Jurkat, Clone E6-1 (cell line): ENCODE measurements around the gene NCK1.
"Not testable (repeated sequence)": the region's sequence is repeated elsewhere in the genome, so short reads cannot be mapped to it uniquely, and the experiment has no call there.

Experiments used
- DNase-seq: peaks from one replicate; pipeline ENCODE4 v3.0.0-alpha.2; 2011; ENCODE audit warnings: low read depth, low spot score
- H3K4me3 ChIP-seq: 2 replicates; pipeline ENCODE4 v1.5.1; 2011; ENCODE audit warnings: mild to moderate bottlenecking, low read length, control low read depth, moderate library complexity

Gene NCK1

DNA sequence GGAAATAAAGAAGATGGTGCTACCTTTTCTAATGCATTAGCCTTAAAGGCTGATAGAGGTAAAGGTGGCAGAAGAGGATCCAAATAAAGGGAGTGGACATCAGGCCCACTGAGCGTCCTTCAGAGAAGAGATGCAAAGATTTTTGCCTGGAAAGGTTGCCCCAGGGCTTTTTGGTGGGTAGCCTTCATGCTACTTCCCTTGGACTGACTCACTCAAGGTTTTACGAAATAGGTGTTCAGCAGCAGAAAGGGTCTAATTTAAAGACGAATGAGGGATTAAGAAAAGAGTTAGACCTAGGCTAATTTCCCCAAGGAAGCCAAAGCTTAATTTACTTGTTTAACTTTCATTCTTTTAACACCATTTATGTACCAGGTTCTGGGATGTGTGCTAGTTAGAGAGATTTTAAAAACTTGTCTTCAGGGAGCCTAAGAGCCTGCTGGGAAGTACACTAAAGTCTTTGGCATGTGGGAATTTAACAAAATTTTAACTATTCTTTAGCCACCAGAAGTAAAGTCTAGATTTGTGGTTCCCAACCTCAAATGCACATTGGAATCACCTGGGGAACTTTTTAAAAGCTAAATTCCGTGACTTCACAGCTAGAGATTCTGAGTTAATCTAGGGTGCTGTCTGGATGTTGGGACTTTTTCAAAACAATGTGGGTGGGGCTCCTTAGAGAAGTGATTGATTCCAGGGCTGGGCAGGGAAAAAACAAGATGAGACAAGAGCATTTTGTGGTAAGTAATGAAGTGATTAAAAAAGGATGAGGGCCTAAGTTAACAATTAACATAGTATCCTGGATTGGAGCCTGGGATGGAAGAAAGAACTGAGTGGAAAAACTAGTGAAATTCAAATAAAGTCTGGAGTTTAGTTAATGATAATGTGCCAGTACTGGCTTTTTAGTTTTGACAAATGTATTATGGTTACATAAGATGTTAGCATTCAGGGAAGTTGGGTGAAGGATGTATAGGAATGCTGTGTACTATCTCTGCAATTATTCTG is 99.1 kb downstream of the NCK1 start:
- H3K4me3 ChIP-seq: no peak overlapping the region

DNA sequence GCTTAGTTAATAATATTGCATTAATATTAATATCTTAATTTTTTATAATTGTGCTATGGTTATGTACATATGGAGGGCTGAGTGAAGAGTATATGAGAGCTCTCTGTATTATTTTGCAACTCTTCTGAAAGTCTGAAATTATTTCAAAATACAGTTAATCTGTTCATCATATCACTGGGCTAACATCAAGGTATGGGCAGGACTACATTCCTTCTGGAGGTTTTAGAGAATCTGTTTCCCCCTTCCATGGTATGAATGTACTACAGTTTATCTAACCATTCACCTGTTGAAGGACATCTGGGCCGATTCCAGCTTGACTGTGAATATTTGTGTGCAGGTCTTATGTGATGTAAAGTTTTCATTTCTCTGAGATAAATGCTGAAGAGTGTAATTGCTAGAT is 100.9 kb downstream of the NCK1 start:
- no peak overlapping the region for H3K4me3 ChIP-seq
- DNase-seq: no peak

More for the DNA sequence above, 99.1 kb downstream of the NCK1 start:
- DNase-seq: no peak

DNA sequence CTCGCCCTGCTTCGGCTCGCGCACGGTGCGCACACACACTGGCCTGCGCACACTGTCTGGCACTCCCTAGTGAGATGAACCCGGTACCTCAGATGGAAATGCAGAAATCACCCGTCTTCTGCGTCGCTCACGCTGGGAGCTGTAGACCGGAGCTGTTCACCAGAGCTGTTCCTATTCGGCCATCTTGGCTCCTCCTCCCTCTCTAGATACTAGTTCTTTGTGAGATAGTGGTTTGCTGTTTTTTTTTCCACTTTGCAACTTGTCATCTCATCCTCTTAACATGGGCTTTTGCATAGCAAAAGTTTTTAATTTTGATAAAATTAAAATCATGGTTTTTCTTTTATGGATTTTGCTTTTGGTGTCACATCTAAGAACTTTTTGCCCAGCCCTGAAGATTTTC is 107.5 kb downstream of the NCK1 start:
- not testable (repeated sequence) for DNase-seq, H3K4me3 ChIP-seq

DNA sequence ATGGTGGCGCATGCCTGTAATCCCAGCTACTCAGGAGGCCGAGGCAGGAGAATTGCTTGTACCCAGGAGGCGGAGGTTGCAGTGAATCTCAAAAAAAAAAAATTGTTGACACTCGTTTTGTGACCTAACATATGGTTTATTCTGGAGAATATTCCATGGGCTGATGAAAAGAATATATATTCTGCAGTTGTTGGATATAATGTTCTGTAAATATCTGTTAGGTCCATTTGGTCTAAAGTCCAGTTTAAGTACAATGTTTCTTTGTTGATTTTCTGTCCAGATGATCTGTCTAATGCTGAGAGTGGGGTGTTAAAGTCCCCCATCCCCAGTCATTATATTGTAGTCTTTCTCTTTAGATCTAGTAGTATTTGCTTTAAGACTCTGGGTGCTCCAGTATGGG is 111.3 kb downstream of the NCK1 start:
- H3K4me3 ChIP-seq: no peak overlapping the region
- DNase-seq: no peak

DNA sequence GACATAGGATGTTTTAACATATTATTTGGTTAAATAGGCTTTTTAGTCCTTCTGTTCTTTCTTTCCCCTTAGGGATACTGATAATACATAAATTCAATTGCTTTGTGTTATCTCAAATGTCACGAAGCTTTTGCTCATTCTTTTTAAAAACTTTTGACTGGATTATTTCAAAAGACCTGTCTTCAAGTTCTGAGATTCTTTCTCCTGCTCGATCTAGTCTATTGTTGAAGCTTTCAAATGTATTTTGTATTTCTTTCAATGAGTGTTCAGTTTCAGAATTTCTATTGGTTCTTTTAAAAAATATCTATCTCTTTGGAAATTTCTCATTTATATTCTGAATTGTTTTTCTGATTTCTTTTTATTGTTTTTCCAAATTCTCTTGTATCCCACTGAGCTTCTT is 112.7 kb downstream of the NCK1 start:
- DNase-seq: no peak

DNA sequence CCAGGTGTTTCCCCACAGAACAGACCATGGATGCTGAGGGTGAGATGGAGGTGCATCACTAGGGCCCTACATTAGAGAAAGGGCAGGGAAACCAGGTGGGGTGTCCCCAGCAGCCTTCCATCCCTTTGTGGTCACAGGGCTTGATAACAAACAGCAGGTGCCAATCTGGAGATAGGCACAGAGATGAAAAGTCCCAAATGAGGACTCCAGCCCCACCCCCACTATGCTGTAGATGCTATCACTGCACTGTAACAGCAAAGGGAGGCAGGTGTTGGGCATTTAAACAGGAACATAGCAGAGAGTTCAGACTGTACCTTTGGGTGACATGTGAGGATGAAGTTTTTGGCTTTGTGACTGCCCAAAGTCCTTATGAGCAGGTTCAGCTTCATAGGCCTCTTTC is 117.2 kb downstream of the NCK1 start:
- peak; percentile 90 for DNase-seq
- H3K4me3 ChIP-seq: no peak overlapping the region

More for the DNA sequence above, 112.7 kb downstream of the NCK1 start:
- no peak overlapping the region for H3K4me3 ChIP-seq

DNA sequence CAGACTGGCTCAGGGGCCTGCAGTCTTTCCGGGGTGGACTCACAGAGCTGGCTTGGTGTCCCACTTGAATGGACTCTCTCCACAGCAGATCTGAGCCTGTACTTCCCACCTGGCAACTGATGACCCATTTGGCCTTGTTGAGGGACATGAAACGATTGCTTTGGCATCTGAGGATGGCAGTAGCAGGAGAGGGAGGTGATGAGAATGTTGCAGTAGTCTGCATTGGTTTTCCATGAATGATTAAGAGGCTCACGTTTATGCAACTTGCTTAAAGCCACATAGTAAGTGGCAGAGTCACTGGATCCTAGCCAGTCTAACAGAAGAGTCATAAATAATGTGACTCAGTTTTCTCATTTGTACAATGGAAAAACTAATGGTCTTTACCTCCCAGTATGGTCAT is 117.7 kb downstream of the NCK1 start:
- DNase-seq: no peak
- no peak overlapping the region for H3K4me3 ChIP-seq

DNA sequence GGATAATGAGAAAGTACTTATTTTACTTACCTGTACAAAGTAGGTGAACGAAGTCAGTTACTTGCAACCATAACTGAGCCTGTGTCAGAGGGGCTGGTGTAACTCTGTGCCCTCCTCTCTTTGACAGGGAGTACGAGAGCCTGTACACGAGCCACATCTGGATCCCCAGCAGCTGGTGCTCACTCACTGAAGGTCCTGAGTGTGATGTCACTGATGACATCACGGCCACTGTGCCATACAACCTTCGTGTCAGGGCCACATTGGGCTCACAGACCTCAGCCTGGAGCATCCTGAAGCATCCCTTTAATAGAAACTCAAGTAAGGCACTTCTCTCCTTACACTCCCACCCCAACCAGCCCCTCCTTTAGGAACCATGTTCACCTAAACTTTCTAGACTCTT is 120.0 kb downstream of the NCK1 start:
- no peak overlapping the region for H3K4me3 ChIP-seq
- no peak for DNase-seq

DNA sequence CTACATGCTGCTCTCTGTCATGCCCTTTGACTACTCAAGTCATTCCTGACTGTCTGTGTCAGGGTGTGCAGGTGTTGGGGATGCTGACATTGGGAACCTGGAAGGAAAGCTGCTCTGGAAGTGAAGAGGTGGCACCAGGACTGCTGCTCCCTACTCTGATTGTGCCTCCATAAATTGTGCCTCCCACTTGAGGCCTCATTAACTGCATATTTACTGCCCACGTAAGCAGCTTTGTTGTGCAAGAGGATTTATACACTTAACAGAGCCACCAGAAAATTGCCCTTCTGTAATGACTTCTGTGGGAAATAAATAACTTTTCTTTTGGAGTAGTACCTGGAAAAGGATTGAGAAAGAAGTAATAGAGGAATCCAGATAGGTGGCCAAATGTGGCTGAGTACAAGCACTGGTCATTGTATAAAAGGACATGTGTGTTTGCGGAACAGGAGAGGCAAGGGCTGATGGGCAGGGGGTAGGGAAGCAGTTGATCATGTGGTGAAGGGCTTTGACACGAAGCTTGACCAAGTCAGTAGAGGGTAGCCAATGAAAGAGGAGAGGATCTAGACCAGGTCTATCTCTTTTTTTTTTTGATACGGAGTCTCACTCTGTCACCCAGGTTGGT is 120.6 kb downstream of the NCK1 start:
- DNase-seq: no peak
- no peak overlapping the region for H3K4me3 ChIP-seq

DNA sequence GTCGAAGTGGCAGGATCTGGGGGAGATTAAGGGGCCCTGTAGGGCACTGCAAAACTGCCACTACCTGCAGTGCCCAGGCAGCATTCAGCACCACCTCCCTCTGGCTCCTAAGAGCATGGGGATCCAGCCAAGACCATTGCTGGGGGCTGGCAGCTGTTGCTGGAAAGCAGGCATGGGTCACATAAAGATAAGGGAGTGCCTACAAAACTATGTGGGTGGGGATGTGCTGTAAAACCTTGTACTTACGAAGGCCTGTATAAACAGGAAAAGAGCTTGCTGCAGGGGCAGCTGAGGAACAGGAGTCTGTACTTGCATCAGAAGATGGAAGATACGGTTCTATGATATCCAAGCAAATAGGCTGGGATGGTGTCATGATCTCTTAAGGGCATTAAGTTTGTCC is 122.8 kb downstream of the NCK1 start:
- DNase-seq: no peak

DNA sequence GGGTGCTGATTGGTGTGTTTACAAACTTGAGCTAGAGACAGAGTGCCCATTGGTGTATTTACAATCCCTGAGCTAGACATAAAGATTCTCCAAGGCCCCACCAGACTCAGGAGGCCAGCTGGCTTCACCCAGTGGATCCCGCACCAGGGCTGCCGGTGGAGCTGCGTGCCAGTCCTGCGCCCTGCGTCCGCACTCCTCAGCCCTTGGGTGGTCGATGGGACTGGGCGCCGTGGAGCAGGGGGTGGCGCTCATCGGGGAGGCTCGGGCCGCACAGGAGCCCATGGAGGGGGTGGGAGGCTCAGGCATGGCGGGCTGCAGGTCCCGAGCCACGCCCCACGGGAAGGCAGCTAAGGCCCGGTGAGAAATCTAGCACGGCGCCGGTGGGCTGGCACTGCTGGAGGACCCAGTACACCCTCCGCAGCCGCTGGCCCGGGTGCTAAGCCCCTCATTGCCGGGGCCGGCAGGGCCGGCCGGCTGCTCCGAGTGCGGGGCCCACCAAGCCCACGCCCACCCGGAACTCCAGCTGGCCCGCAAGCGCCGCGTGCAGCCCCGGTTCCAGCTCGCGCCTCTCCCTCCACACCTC is 125.5 kb downstream of the NCK1 start:
- DNase-seq, H3K4me3 ChIP-seq: not testable (repeated sequence)

More for the DNA sequence above, 122.8 kb downstream of the NCK1 start:
- H3K4me3 ChIP-seq: no peak overlapping the region

DNA sequence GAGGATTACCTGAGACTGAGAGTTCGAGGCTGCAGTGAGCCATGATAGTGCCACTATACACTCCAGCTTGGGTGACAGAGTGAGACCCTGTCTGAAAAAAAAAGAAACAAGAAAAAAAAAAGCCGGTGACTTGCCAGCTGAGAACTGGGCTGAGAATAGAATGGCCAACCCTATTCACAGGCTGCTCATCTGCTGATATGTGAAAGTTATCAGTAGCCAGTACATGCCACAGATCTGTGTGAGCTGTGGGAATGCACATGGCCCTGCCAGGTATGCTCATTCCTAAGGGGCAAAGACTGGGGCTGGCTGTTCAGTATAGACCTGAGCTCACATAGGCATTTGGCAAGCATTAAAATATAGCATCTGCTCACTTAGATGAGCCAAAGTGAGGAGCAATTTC is 126.6 kb downstream of the NCK1 start:
- DNase-seq: no peak
- H3K4me3 ChIP-seq: no peak overlapping the region

DNA sequence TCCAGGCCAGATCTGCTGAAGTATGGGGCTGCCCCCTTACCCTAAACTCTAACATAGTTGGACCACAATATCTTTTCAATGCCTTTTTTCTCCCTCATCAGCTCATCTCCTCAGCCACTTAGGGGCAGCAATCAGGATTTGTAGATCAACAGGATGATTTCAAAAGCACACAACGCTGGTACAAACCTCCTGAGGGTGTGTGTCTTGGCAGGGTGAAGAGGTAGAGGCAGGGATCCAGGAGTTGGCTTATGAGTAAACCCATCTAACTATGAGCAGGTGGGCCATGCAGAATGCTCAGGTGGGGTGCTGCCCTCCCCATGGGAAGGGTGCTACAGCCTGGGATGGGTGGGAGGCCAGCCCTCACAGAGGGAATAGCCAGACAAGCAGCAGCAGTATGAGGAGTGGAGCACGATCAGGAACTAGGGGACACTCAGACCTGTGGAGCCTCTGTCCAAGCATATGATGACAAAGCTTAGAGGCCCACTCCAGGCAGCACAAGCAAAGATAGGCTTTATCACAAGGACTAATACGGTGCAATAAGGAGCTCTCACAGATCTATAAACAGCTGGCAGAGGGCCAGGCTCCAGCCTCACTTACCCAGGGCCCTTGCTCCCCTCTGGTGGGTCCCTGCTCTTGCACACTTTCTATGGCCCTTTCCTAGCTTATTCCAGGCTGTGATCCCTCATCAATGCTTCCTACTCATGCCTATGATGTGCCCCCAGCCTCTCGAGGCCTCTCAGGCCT is 127.9 kb downstream of the NCK1 start:
- no peak for DNase-seq
- no peak overlapping the region for H3K4me3 ChIP-seq

DNA sequence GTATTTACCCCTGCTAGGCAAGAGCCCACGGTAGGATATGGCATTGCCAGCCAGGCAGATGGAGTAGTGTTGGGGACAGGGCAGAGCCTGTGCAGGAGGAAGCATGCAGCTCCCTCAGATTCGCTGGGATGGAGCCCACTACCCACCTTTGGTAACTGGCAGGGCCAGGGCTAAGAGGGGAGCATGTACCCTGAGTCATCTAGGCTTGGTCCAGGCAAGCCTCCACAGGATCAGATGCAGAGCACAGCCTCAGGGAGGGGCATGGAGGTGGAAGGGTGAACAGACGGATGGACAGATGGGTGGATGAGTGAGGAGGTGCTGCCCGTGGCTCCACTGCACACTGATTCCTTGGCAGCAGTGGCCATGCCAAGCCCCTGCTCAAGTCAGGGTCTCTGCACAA is 128.8 kb downstream of the NCK1 start:
- no peak for DNase-seq
- no peak overlapping the region for H3K4me3 ChIP-seq

DNA sequence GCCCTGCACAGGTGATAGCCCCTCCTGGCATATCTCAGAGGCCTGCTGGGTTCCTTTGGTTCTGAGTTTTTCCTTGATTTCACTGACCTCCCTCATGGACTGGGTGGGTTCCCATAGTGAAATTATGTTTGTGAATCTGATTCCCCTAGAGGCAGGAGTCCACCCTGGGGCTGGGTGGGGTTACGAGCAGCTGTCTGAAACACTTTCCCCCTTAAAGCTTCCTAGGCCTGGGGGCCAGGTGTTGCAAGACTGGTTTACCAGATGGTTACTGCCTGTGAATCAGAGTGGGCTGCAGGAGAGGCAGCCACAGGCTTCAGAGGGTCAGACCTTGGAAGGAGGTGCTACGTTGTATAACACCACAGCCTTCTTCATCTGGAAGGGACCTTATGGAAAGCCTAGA is 130.1 kb downstream of the NCK1 start:
- H3K4me3 ChIP-seq: no peak overlapping the region
- no peak for DNase-seq

DNA sequence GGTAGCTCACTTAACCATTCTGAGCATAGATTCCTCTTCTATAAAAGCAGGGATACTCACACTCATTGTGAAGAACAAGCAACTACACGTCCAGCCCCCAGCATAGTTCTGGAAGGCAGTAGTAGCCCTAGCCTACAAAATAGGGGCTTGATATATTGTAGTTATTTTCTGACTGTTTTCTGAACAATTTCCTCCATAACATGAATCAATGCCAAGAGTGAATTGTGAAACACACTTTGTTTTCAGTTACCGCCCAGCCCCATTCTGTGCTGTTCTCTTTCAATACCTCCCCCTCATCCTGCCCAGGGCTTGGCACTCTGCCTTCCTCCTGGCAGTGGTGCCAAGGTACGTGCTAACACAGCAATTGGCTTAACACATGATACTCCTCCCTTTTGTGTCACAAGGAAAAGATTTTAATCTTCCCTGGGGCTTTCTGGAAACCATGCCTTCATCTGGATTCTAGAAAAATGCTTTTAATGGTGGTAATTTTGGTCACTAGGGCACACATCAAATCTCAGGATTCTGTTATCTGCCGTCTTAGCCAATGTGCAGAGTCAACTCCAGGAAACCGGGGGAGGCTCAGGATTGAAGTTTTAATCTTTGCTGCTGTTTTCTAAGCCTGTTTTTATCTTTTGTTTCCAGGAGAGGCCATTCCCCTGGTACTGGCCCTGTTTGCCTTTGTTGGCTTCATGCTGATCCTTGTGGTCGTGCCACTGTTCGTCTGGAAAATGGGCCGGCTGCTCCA is 132.9 kb downstream of the NCK1 start:
- no peak for DNase-seq
- no peak overlapping the region for H3K4me3 ChIP-seq

DNA sequence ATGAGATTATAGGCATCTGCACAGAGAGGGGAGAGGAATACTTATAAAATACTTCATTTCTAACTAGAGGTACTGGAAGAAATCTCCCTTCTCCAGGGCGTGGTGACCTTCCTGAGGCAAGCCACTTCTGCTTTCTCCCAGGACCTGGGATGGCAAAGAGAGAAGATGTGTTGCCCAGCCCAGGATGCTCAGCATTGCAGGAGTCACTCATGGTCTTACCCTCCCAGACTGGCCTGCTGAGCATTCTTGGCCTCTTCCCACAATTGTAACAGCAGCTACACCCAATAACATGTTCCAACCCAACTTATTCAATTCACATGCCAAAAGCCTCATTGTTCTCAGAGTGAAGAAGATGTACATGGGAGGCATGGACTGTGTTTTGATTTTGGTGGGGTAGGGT is 133.6 kb downstream of the NCK1 start:
- H3K4me3 ChIP-seq: no peak overlapping the region
- no peak for DNase-seq
